SK-MEL-5 (cell line): ENCODE data around the gene ATCAY. TPM values are rescaled to one million over a fixed set of nuclear protein-coding genes. Genes with fewer than 3 reads are reported as not detected.
"Not testable (repeated sequence)": the region's sequence is repeated elsewhere in the genome, so short reads cannot be mapped to it uniquely, and the experiment has no call there.

Experiments used
- DNase-seq: peaks from one replicate; pipeline ENCODE4 v3.0.0-alpha.2; 2016; ENCODE audit warnings: low read depth, low spot score
- in situ Hi-C: cut with HindIII; loops from 2 replicates; pipeline ENCODE4 v1.10.0; 2016; ENCODE audit warnings: low sequenced_read_pairs, high pct_unique_total_duplicates, low pct_unique_long_range_greater_than_20kb
- total RNA-seq: library from RNA; depleted of rRNA; stranded (reverse); fragments of >200 nt; shearing (Covaris generic); gene quantifications from 2 replicates; pipeline ENCODE4 v1.2.3, GENCODE V29; 2014

The ATCAY gene
- total RNA-seq, 1 experiment from 2014 or later = not detected

GRCh38 chr19:3955688-3956087, 75.2 kb downstream of the ATCAY start:
- in situ Hi-C loops = no loop called here
- no peak for DNase-seq

DNA sequence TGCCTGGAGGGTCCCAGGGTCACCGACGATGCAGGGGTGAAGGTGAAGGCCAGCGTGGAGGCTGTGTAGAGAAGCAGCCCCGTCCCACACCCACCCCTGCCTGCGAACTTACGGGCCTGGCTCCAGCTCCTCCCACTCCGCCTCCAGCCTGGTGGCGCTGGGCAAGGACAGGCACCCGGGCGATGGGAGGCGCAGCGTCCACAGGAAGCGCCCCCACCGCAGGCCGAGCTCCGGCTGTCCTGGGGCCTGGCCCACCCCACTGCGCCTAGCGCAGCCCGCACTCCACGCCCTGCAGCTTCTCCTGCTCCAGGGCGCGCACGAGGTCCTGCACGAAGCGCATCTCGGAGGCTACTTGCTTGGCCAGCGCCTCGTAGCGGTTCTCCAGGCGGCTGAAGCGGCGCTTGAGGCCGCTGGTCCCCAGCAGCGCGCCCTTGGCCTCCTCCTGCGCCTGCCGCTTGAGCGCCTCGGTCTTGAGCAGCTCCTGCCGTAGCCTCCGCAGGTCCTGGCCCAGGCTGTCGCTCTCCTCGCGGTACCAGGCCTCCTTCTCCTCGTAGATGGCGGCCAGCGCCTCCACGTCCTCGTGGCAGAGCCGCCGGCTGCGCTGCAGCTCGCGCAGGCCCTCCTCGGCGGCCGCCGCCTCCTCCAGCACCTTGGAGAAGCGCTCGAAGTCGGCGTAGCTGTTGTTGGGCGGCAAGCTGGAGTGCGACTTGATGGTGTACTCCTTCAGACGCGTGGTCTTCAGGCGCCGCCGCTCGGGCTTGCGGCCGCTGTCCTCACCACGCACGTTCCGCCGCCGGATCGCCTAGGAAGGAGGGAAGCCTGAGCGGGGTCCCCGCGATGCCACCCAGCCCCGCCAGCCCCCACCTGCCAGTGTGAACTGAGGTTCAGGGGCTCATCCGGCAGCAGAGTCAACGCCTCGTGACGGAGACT, 78.6 kb downstream of the ATCAY start:
- DNase-seq = no peak
- in situ Hi-C loops = no loop called here

- in situ Hi-C loops = no loop called here
- no peak for DNase-seq
These were observed 79.3 kb downstream of the ATCAY start for GRCh38 chr19:3959766-3960131.

- in situ Hi-C loops = no loop called here
- DNase-seq = no peak
These were observed 80.5 kb downstream of the ATCAY start for GRCh38 chr19:3961007-3961406.

GRCh38 chr19:3963458-3964255, 83.2 kb downstream of the ATCAY start:
- DNase-seq = no peak
- in situ Hi-C loops = no loop called here

GRCh38 chr19:3964256-3965194, 84.0 kb downstream of the ATCAY start:
- in situ Hi-C loops = no loop called here
- no peak for DNase-seq

- no peak for DNase-seq
- in situ Hi-C loops = no loop called here
These were observed 85.8 kb downstream of the ATCAY start for GRCh38 chr19:3966051-3967017.

- DNase-seq, in situ Hi-C loops: not testable (repeated sequence)
These were observed 87.5 kb downstream of the ATCAY start for GRCh38 chr19:3967983-3968382.

- in situ Hi-C loops = no loop called here
- peak; percentile 93 for DNase-seq
These were observed 88.3 kb downstream of the ATCAY start for GRCh38 chr19:3968556-3969434.

GRCh38 chr19:3969435-3970312, 89.2 kb downstream of the ATCAY start:
- in situ Hi-C loops = no loop called here
- peak; percentile 50 for DNase-seq

- DNase-seq = no peak
- in situ Hi-C loops = no loop called here
These were observed 89.9 kb downstream of the ATCAY start for GRCh38 chr19:3970313-3970807.

GRCh38 chr19:3970808-3971598, 90.5 kb downstream of the ATCAY start, which contains the start of gene DAPK3:
Gene DAPK3 (minus strand): TSS chr19:3971099. CDS start chr19:3969735, 1,364 bp downstream.
- peak; percentile 97 for DNase-seq
- in situ Hi-C loops = no loop called here

GRCh38 chr19:3975144-3975543, 94.7 kb downstream of the ATCAY start:
- in situ Hi-C loops = loop anchor here (25.0 kb wide), 1 partner anchor 237 kb away; no protein-coding TSS in a partner anchor
- DNase-seq = no peak

GRCh38 chr19:3975637-3976087, 95.2 kb downstream of the ATCAY start:
- in situ Hi-C loops = loop anchor here (25.0 kb wide), 1 partner anchor 237 kb away; no protein-coding TSS in a partner anchor
- no peak for DNase-seq
